Embryonic facial prominence (tissue), 1 donor: ENCODE data around the gene TAMALIN.

Experiments
- DNase-seq: peaks from one replicate; pipeline ENCODE4 v3.0.0-alpha.2; 2016; ENCODE audit errors: extremely low spot score

The TAMALIN gene

GRCh38 chr12:52055731-52056711 is 49.3 kb downstream of the TAMALIN start:
- no peak for DNase-seq

GRCh38 chr12:52056801-52057637 is 50.3 kb downstream of the TAMALIN start:
- no peak for DNase-seq

- DNase-seq = no peak
Observed at GRCh38 chr12:52057638-52058576, 51.2 kb downstream of the TAMALIN start.

GRCh38 chr12:52058631-52059361 is 52.0 kb downstream of the TAMALIN start:
- no peak for DNase-seq

GRCh38 chr12:52059582-52060497 is 53.1 kb downstream of the TAMALIN start:
- no peak for DNase-seq

GRCh38 chr12:52060498-52061177 is 53.9 kb downstream of the TAMALIN start:
- DNase-seq = no peak

- no peak for DNase-seq
Observed at GRCh38 chr12:52061470-52062166, 54.9 kb downstream of the TAMALIN start.

GRCh38 chr12:52062167-52063081 is 55.7 kb downstream of the TAMALIN start:
- no peak for DNase-seq

- DNase-seq = no peak
Observed at GRCh38 chr12:52063082-52063924, 56.6 kb downstream of the TAMALIN start.

GRCh38 chr12:52063981-52064649 is 57.4 kb downstream of the TAMALIN start:
- DNase-seq = no peak
